Nephron progenitor cell (in vitro differentiated cells): ENCODE results near the gene ADPGK.

Experiments
- DNase-seq: peaks from one replicate; pipeline ENCODE4 v3.0.0; 2021
- H3K27ac Mint-ChIP-seq: 2 replicates; pipeline ENCODE4 v1.8.0; 2021; ENCODE audit warnings: mild to moderate bottlenecking, moderate library complexity, mixed read lengths
- H3K27me3 Mint-ChIP-seq: 2 replicates; pipeline ENCODE4 v1.8.0; 2021; ENCODE audit warnings: mild to moderate bottlenecking, low read depth, mixed read lengths; ENCODE audit not compliant: poor library complexity
- H3K36me3 Mint-ChIP-seq: 2 replicates; pipeline ENCODE4 v1.8.0; 2021; ENCODE audit warnings: low read depth, mixed read lengths
- H3K4me1 Mint-ChIP-seq: 2 replicates; pipeline ENCODE4 v1.8.0; 2021; ENCODE audit warnings: mixed read lengths
- H3K4me3 Mint-ChIP-seq: 2 replicates; pipeline ENCODE4 v1.8.0; 2021; ENCODE audit warnings: mild to moderate bottlenecking, moderate library complexity, mixed read lengths
- H3K9me3 Mint-ChIP-seq: 2 replicates; pipeline ENCODE4 v1.8.0; 2021; ENCODE audit warnings: mild to moderate bottlenecking, moderate library complexity, mixed read lengths
- TF ChIP-seq, protein P1 (sequence below): fragments of 200-600 bp; sonication (generic); IDR thresholded peaks from 2 replicates; pipeline ENCODE4 v1.5.0; 2021; ENCODE audit warnings: antibody characterized with exemption

Gene ADPGK

DNA sequence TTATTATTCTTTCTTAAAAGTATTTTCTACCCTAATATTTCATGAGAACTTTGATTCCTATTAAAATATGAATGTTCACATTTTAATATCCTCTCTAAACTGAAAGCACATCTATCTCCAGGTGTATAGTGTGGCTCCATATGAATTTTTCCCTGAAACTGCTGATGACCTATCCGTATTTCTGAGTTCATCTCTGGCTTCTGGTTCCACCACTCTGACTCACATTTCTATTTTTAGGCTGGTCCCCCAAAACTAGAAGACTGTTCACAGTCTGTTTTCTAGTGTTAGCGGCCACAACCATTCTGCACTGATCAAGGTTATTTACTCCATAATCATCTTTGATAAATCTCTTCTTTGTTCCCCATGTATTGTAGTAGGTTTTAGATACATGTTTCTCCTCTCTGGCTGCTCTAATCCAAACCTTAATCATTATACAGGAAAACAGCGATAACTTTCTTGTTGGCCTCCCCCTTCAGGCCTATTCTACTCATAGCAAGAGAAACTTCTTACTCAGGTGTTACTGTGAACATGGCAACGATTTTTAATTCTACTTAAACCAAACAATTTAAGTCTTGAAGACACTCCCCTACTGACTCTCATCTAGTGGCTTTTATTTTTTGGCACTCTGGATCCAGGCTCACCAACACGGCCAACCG lies 12.8 kb downstream of the ADPGK start:
- peaks cover 77% of the 10 kb centered on the region for H3K36me3 Mint-ChIP-seq
- no peaks in the 10 kb centered on the region for H3K4me1 Mint-ChIP-seq
- H3K27me3 Mint-ChIP-seq: no peaks in the 10 kb centered on the region
- peaks cover 36% of the 10 kb centered on the region for H3K9me3 Mint-ChIP-seq
- TF ChIP-seq, protein P1, sequence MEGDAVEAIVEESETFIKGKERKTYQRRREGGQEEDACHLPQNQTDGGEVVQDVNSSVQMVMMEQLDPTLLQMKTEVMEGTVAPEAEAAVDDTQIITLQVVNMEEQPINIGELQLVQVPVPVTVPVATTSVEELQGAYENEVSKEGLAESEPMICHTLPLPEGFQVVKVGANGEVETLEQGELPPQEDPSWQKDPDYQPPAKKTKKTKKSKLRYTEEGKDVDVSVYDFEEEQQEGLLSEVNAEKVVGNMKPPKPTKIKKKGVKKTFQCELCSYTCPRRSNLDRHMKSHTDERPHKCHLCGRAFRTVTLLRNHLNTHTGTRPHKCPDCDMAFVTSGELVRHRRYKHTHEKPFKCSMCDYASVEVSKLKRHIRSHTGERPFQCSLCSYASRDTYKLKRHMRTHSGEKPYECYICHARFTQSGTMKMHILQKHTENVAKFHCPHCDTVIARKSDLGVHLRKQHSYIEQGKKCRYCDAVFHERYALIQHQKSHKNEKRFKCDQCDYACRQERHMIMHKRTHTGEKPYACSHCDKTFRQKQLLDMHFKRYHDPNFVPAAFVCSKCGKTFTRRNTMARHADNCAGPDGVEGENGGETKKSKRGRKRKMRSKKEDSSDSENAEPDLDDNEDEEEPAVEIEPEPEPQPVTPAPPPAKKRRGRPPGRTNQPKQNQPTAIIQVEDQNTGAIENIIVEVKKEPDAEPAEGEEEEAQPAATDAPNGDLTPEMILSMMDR: no peak
- DNase-seq: no peak
- H3K27ac Mint-ChIP-seq: no peak overlapping the region
- H3K4me3 Mint-ChIP-seq: no peak overlapping the region

DNA sequence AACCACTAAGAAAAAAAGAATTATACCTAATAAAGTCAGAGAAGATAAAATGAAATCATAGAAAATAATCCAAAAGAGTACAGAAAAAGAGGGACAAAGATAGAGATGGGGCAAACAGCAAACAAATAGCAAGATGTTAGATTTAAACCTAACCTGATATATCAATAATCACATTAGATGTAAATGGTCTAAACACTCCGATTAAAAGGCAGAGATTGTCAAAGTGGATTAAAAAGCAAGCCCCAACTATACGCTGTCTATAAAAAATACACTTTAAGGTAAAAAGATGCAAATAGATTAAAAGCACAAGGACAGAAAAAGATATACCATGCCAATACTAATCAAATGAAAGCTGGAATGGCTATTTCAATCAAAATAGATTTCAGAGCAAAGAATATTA lies 16.8 kb downstream of the ADPGK start:
- DNase-seq: no peak
- H3K9me3 Mint-ChIP-seq: peaks cover 36% of the 10 kb centered on the region
- no peak overlapping the region for H3K4me3 Mint-ChIP-seq
- H3K27me3 Mint-ChIP-seq: no peaks in the 10 kb centered on the region
- H3K4me1 Mint-ChIP-seq: no peaks in the 10 kb centered on the region
- H3K36me3 Mint-ChIP-seq: peaks cover 78% of the 10 kb centered on the region
- TF ChIP-seq, protein P1: no peak
- no peak overlapping the region for H3K27ac Mint-ChIP-seq

DNA sequence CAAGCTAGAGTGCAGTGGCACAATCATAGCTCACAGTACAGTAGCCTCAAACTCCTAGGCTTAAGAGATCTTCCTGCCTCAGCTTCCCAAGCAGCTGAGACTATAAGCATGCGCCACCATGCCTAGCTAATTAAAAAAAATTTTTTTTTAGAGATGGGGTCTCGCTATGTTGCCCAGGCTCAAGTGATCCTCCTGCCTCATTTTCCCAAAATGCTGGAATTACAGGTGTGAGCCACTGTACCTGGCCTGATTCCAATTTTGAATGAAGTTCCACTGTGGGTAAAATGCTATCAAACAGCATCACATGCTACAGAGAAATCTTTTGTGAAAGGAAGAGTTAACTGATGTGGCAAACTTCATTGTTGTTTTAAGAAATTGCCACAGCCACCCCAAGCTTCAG lies 17.5 kb downstream of the ADPGK start:
- H3K4me1 Mint-ChIP-seq: no peaks in the 10 kb centered on the region
- peaks cover 79% of the 10 kb centered on the region for H3K36me3 Mint-ChIP-seq
- H3K27me3 Mint-ChIP-seq: no peaks in the 10 kb centered on the region
- TF ChIP-seq, protein P1: no peak
- peaks cover 36% of the 10 kb centered on the region for H3K9me3 Mint-ChIP-seq
- no peak overlapping the region for H3K4me3 Mint-ChIP-seq
- no peak for DNase-seq
- no peak overlapping the region for H3K27ac Mint-ChIP-seq

DNA sequence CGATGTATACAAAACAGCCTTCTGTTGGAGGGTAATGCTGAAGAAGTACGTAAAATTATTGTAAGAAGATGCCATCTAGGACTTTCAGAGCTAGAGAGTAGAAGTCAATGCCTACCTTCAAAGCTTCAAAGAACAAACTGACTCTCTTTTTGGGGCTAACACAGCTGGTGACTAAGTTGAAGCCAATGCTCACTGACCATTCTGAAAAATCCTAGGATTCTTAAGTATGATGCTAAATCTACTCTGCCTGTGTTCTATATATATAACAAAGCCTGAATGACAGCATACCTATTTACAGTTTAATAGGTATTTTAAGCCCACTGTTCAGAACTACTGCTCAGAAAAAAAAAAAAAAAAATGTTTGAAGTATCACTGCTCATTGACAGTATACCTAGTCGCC lies 18.9 kb downstream of the ADPGK start:
- Mint-ChIP-seq H3K27me3 (no peaks in the 10 kb centered on the region), H3K4me1 (no peaks in the 10 kb centered on the region), H3K36me3 (peaks cover 80% of the 10 kb centered on the region), H3K27ac (no peak overlapping the region), H3K9me3 (peaks cover 34% of the 10 kb centered on the region), H3K4me3 (no peak overlapping the region)
- TF ChIP-seq, protein P1: no peak
- DNase-seq: no peak

DNA sequence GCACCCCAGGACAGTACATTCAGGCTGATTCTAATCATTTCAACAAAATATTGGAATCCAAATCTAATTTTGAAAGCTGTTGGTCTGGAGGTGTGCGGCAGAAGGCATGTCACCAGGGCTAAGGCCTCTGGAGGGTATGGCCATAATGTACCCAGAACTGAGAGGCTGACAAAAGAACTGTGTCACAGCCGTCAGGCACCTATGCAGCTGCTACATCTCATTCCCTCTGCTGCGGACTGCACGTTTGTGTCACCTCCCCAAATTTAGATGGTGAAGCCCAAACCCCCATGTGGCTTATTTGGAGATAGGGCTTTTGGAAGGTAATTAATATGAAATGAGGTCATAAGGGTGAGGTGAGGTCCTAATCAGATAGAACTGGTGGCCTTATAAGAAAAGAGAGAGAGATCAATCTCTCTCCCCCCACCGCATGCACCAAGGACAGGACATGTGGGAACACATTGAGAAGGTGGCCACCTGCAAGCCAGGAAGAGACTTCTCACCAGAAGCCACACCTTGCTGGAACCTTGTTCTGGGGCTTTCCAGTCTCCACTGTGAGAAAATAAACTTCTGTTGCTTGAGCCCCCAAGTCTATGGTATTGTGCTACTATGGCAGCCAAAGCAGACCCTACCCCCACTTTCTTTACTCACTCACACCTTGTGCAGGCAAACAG lies 22.8 kb downstream of the ADPGK start:
- no peaks in the 10 kb centered on the region for H3K9me3 Mint-ChIP-seq
- no peak overlapping the region for H3K4me3 Mint-ChIP-seq
- peaks cover 67% of the 10 kb centered on the region for H3K36me3 Mint-ChIP-seq
- no peaks in the 10 kb centered on the region for H3K27me3 Mint-ChIP-seq
- DNase-seq: no peak
- no peak overlapping the region for H3K27ac Mint-ChIP-seq
- no peaks in the 10 kb centered on the region for H3K4me1 Mint-ChIP-seq
- TF ChIP-seq, protein P1: no peak

DNA sequence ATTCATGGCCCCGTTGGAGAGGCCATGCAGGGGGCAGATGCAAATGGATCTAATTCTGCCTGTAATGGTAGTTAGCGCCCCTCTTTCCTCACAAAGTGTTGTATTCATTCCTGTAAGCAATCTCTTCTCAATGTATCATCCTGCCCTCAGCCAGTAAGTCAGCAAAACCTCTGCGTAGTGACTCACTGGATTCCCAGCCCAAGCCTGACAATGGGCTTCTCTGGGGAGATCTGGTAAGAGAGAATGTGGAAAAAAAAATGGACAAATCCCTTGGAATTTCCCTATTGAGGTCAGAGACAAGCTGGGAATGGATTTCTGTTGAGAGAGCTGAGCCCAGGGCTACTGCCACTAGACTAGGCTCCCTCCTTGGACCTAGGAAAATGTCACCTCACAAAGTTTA lies 25.4 kb downstream of the ADPGK start:
- Mint-ChIP-seq H3K9me3 (no peaks in the 10 kb centered on the region), H3K4me3 (no peak overlapping the region), H3K36me3 (peaks cover 65% of the 10 kb centered on the region), H3K27me3 (no peaks in the 10 kb centered on the region), H3K27ac (no peak overlapping the region), H3K4me1 (no peaks in the 10 kb centered on the region)
- DNase-seq: no peak
- TF ChIP-seq, protein P1: no peak
